Activated naive CD8-positive, alpha-beta T cell treated with anti-CD3 and anti-CD28 coated beads, Interleukin-2, amount 50 U/mL, for 16 hours (primary cell): ENCODE data around the gene SLC7A9.
"Not testable (repeated sequence)": the region's sequence is repeated elsewhere in the genome, so short reads cannot be mapped to it uniquely, and the experiment has no call there.

Experiments
- DNase-seq: peaks from one replicate; pipeline ENCODE4 v3.0.0-alpha.2; 2020; ENCODE audit warnings: low read depth, low spot score

Gene SLC7A9

GRCh38 chr19:32885255-32885654 lies 15.7 kb upstream of the SLC7A9 start:
- not testable (repeated sequence) for DNase-seq

GRCh38 chr19:32881766-32882165 lies 12.2 kb upstream of the SLC7A9 start:
- DNase-seq: no peak

- no peak for DNase-seq
Observed at GRCh38 chr19:32880622-32881021, 11.1 kb upstream of the SLC7A9 start.

- DNase-seq: no peak
Observed at GRCh38 chr19:32879741-32880140, 10.2 kb upstream of the SLC7A9 start.

- DNase-seq: no peak
Observed at GRCh38 chr19:32878988-32879387, 9.4 kb upstream of the SLC7A9 start.

DNA sequence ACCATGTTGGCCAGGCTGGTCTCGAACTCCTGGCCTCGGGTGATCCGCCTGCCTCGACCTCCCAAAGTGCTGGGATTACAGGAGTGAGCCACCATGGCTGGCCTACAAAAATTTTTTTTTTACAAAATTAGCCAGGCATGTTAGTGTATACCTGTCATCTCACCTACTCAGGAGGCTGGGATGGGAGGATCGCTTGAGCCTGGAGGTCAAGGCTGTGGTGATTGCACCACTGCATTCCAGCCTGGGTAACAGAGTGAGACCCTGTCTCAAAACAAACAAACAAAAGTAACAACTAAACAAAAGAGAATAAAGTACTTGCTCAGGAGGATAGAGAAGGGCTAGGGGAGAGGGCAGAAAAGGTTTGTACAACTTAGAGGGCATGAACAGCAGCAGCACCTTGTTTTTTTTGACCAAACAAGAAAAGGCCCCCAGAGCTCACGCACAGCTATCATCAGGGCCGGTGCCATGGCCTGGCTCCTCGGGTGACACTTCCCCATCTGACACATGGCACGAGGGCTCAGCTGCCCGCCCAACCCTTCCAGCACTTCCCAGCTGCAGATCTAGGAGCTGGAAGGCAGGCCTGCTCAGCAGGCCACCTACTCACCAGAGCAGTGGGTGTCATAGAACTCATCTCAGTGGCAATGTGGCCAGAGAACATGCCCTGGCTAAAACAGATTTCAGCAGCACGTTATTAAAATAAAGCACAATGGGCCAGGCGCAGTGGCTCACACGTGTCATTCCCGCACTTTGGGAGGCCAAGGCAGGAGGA lies 8.6 kb upstream of the SLC7A9 start:
- DNase-seq: no peak

DNA sequence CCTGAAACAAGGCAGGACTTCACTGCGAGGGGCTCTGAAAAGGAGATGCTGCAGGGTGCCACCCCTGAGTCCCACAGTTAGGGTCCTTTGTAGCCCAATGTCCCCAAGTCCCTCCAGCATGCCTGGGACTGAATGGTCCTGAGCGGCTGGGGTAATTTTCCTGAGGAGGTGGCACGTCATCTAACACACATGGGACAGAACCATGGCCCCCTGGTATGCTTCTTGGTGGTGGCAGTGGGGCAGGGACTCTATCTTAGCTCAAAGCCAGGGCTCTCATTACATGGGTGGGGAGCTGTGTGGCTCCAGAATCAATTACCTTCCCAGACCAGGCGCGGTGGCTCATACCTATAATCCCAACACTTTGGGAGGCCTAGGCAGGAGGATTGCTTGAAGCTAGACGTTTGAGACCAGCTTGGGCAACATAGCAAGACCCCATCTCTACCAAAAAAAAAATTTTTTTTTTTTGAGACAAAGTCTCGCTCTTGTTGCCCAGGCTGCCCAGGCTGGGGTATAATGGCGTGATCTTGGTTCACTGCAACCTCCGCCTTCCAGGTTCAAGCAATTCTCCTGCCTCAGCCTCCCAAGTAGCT lies 7.9 kb upstream of the SLC7A9 start:
- no peak for DNase-seq

DNA sequence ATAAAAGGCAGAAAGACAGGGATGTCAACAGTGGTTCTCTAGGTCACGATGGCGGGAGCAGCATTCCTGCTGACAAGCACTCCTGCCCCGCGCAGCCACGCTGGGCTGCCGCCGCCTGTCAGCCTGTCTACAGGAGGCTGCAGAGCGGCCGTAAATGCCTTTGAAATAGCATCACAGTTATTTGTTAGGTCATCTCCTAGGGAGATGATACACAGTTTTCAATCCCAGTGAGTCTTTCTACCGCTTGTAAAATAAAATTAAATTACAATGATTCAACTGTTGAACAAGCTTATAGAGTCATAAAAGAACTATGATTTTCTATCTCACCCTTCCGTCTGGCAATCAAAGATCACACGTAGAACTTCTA lies 7.3 kb upstream of the SLC7A9 start:
- no peak for DNase-seq

- no peak for DNase-seq
Observed at GRCh38 chr19:32876236-32876918, 6.8 kb upstream of the SLC7A9 start.

DNA sequence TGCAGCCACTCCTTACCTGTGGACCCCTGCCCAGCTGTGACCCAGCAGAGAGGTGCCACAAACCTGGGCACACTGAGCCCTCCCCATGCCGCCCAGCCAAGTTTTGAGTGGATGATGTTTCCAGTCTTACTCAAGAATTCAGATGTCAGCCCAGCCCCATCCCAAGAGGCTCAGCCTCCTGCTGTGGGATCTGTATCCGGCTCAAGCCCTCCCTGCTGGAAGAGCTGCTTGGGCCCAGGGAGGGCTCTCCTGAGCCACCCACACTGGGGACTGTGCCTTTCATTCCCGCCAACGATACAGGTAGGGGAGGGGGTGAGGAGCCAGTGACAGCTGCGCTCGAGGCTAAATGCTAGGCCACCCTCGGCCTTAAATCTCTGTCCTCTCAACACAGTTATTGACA lies 5.9 kb upstream of the SLC7A9 start:
- DNase-seq: no peak

- no peak for DNase-seq
Observed at GRCh38 chr19:32874605-32875004, 5.0 kb upstream of the SLC7A9 start.

DNA sequence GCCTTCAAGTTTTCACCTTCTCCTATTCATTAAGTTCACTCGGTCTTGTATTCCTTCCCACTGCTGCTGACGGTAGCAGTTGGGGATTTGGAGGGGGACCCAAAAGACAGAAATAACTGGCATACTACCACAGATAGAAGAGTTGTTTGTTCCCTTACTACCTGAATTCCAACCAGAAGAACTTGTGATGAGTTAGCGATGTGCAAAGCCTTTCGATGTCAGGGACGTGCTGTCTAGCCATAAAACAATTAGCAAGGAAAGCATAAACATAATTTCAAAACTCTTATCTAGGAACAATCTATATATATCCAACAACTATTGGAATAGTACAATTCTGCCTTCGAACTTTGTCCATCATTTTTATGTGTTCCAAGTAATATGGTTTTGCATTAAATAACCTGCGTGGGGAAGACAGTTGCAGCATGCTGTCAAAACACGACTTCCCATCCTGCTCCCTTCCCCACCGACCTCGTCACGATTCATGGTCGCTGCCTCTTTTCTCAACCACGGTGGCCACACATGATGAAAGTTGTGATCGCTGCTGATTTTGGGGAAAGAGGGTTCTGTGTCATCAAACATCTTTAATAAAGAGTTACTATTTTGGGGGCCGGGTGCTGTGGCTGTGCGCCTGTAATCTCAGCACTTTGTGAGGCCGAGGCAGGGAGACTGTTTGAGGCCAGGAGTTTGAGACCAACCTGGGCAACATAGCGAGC lies 3.8 kb upstream of the SLC7A9 start:
- no peak for DNase-seq

GRCh38 chr19:32872391-32872790 lies 2.8 kb upstream of the SLC7A9 start:
- no peak for DNase-seq

GRCh38 chr19:32870981-32871451 lies 1.4 kb upstream of the SLC7A9 start:
- DNase-seq: no peak

DNA sequence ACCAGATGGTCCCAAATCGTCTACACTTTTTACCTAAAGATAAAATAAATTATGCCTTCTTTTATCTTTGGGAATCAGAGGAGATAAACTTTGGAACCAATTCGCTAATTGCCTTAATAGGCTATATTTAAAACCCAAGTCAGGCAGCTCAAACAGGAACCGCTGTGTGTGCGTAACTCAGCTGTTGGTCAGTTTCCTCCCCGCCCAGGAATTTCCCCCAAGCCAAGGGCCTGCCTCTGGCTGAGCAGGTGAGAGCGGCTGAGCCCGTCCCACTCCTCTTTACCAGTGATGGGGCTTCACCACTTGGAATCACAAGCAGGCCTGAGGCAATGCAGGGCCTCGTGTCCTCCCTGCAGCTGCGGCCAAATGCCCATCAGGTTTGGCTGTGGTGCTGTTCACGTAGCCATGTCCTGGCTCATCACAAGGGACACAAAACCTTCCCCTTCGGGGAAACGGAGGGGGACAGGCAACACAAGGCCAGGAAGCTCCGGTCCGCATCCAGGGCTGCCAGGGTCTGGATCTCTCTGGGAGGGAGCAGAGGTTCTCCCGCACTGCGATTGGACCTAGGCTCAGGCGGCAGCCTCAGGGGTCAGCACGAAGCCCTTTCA lies 503 bp upstream of the SLC7A9 start:
- DNase-seq: no peak

DNA sequence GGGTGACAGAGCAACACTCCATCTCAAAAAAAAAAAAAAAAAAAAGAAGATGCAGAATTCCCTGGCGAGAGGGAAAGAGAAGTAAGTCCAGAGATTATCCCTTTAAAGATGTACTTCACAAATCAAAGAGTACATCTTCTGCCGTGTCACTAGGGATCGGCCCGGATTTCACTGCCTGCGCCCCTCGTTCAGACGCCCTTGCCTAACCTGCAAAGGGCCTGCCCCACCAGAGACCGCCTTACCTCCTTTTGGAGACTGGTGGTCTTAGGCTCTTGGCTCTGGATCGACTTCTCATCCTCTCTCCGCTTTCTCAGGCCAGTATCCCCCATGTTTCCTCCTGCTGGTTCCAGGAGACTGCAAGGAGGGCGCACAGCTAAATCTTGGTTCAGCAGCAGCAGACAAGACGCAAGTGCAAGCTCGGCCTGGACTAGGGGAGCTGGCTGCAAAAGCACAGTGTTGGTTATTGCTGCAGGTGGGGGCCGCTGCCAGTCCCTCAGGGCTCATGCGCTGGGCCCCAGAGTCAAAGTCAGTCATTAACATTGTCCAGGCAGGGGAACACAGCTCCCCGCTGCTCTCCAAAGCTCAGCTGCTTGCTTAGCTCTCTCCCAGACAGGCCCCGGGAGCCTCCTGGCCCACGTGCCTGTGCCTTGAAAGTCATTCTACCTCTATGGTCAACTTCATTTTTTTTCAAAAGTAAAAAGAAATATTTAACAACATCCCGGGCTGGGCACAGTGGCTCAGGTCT lies 1.2 kb downstream of the SLC7A9 start:
- DNase-seq: no peak

DNA sequence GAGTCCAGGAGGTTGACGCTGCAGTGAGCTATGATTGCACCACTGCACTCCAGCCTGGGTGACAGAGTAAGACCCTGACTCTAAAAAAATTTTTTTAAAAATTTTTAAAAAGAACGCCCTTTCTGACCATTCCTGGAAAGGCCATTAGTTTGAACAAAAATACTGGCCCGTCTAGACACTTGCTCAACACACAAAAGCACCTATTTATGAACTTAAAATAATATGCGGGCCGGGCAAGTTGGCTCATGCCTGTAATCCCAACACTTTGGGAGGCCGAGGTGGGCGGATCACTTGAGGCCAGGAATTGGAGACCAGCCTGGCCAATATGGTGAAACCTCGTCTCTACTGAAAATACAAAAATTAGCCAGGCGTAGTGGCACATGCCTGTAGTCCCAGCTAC lies 2.1 kb downstream of the SLC7A9 start:
- DNase-seq: not testable (repeated sequence)

DNA sequence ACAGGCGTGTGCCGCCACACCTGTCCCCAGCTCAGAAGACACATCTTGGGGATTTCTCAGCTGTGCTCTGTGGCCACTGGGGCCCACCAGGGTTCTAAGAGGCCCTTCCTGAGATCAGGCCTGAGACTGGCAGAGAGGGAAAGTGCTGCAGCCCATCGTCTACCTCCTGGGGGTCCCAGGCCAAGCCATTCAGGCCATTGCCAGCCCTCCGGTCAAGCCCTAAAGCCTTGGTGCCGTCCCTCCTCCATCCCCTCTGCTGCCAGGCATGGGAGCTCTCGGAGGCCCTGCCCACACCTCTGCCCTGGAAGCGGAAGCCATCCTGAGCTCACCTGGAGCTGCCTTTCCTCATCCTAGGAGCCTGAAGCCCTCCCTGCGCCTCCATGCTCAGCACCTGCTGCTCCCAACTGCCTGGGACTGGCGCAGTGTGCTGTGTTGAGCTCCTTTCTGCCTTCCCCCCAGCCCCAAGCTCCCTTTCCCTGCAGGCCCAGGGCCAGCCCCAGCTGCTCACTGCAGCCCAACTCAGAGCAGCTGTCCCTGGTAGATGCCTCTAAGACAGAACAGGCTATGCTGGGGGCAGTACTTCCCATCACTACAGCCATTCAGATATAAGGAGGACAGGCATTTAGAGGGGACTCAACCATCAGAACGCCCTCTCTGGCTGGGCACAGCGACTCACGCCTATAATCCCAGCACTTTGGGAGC lies 2.9 kb downstream of the SLC7A9 start:
- no peak for DNase-seq

DNA sequence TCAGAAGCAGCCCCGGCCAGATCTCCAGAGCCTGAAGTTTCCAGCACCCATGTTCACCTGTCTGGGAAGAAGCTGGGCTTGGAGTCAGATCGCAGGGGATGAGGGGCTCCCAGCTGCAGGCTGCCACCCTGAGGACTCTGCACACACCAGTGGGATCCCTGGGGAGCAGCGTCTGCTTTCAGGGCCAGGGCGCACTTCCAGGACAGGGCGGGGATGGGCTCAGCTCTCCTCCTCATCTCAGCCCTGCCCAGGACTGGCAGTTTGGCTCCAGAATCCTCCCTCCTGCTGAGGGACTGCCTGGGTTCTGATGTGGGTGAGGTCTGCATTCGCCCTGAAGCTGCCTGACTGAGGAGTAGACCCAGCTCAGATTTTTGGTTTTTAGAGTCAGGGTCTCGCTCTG lies 3.5 kb downstream of the SLC7A9 start:
- no peak for DNase-seq

- no peak for DNase-seq
Observed at GRCh38 chr19:32865326-32865725, 4.2 kb downstream of the SLC7A9 start.
